22Rv1 (cell line): Measurements from ENCODE around the gene IL36G.

Experiments used
- CTCF ChIP-seq: fragments of 450-650 bp; IDR thresholded peaks from 2 replicates; pipeline ENCODE4 v1.5.1; 2017; ENCODE audit warnings: mild to moderate bottlenecking
- ZFX ChIP-seq: fragments of 450-650 bp; IDR thresholded peaks from 2 replicates; pipeline ENCODE4 v1.6.1; 2017; ENCODE audit warnings: antibody characterized with exemption, borderline replicate concordance

GRCh38 chr2:113015042-113015441, 37.2 kb downstream of the IL36G start:
- no peak for TF ChIP-seq CTCF
- no peak for TF ChIP-seq ZFX
